Neural cell (in vitro differentiated cells): ENCODE data around the gene AP3B2. TPM values are rescaled to one million over a fixed set of nuclear protein-coding genes. Genes with fewer than 3 reads are reported as not detected.

Experiments
- H2AFZ ChIP-seq: fragments of 200-600, 300-800 bp; sonication (generic), shearing (Covaris generic); 2 replicates; pipeline ENCODE4 v1.6.0; 2014; ENCODE audit warnings: low read depth, mild to moderate bottlenecking, antibody characterized with exemption, low read length, moderate library complexity
- H3F3A ChIP-seq: fragments of 200-600 bp; shearing (Covaris generic); 2 replicates; pipeline ENCODE4 v1.6.1; 2016; ENCODE audit warnings: mild to moderate bottlenecking, moderate library complexity, mixed read lengths, antibody characterized with exemption, low read length; ENCODE audit not compliant: insufficient read depth, poor library complexity, severe bottlenecking
- H3K27ac ChIP-seq: fragments of 200-600, 300-800 bp; sonication (generic), shearing (Covaris generic); 2 replicates; pipeline ENCODE4 v1.5.1; 2014; ENCODE audit warnings: mild to moderate bottlenecking, low read length, moderate library complexity
- H3K27me3 ChIP-seq: fragments of 300-800, 200-600 bp; sonication (generic), shearing (Covaris generic); 2 replicates; pipeline ENCODE4 v1.6.0; 2014; ENCODE audit warnings: mild to moderate bottlenecking, low read depth, low read length, moderate library complexity; ENCODE audit not compliant: insufficient read depth
- H3K36me3 ChIP-seq: fragments of 300-800, 200-600 bp; sonication (generic), shearing (Covaris generic); 2 replicates; pipeline ENCODE4 v1.5.1; 2014; ENCODE audit warnings: mild to moderate bottlenecking, antibody characterized with exemption, low read length, moderate library complexity; ENCODE audit not compliant: insufficient read depth
- H3K4me2 ChIP-seq: fragments of 300-800, 200-600 bp; sonication (generic), shearing (Covaris generic); 2 replicates; pipeline ENCODE4 v1.6.0; 2014; ENCODE audit warnings: mild to moderate bottlenecking, low read length
- H3K4me3 ChIP-seq: fragments of 300-800, 200-600 bp; sonication (generic), shearing (Covaris generic); 2 replicates; pipeline ENCODE4 v1.5.1; 2014; ENCODE audit warnings: mild to moderate bottlenecking, low read length, moderate library complexity
- H3K79me2 ChIP-seq: fragments of 200-600 bp; shearing (Covaris generic); replicated peaks from 2 replicates; pipeline ENCODE4 v1.6.0; 2014; ENCODE audit warnings: mild to moderate bottlenecking, low read length, moderate library complexity; ENCODE audit not compliant: insufficient read depth
- H3K9ac ChIP-seq: fragments of 300-800, 200-600 bp; sonication (generic), shearing (Covaris generic); 2 replicates; pipeline ENCODE4 v1.6.1; 2016; ENCODE audit warnings: mild to moderate bottlenecking, low read length, mixed read lengths
- H3K9me2 ChIP-seq: fragments of 200-600 bp; shearing (Covaris generic); 2 replicates; pipeline ENCODE4 v1.6.1; 2016; ENCODE audit warnings: mild to moderate bottlenecking, low read length, mixed read lengths; ENCODE audit not compliant: insufficient read depth
- H3K9me3 ChIP-seq: fragments of 200-600, 300-800 bp; sonication (generic), shearing (Covaris generic); 2 replicates; pipeline ENCODE4 v1.6.1; 2016; ENCODE audit warnings: mild to moderate bottlenecking, mixed run types, low read length, moderate library complexity, mixed read lengths
- H4K20me1 ChIP-seq: fragments of 200-600 bp; shearing (Covaris generic); 2 replicates; pipeline ENCODE4 v1.6.1; 2016; ENCODE audit warnings: mild to moderate bottlenecking, mixed run types; ENCODE audit not compliant: insufficient read depth
- CTCF ChIP-seq: fragments of 450-650 bp; IDR thresholded peaks from 2 replicates; pipeline ENCODE4 v1.5.1; 2014; ENCODE audit warnings: antibody characterized with exemption, mild to moderate bottlenecking, moderate library complexity; ENCODE audit not compliant: poor library complexity, severe bottlenecking
- EP300 ChIP-seq: fragments of 450-650 bp; conservative IDR thresholded peaks from 2 replicates; pipeline ENCODE4 v1.6.1; 2014; ENCODE audit warnings: antibody characterized with exemption, mild to moderate bottlenecking, moderate library complexity; ENCODE audit not compliant: poor library complexity, severe bottlenecking
- EZH2 ChIP-seq: fragments of 200-600, 300-800 bp; shearing (Covaris generic), sonication (generic); IDR thresholded peaks from 2 replicates; pipeline ENCODE4 v1.6.1; 2014; ENCODE audit warnings: antibody characterized with exemption, low read length, borderline replicate concordance, mild to moderate bottlenecking; ENCODE audit not compliant: insufficient read depth, poor library complexity, severe bottlenecking
- MXI1 ChIP-seq: fragments of 450-650 bp; conservative IDR thresholded peaks from 2 replicates; pipeline ENCODE4 v1.6.1; 2014; ENCODE audit warnings: antibody characterized with exemption, mild to moderate bottlenecking; ENCODE audit not compliant: poor library complexity, severe bottlenecking
- POLR2AphosphoS5 ChIP-seq: IDR thresholded peaks from 2 replicates; pipeline ENCODE4 v1.6.1; 2012
- RAD21 ChIP-seq: fragments of 450-650 bp; conservative IDR thresholded peaks from 2 replicates; pipeline ENCODE4 v1.6.1; 2014; ENCODE audit warnings: antibody characterized with exemption, mild to moderate bottlenecking, moderate library complexity
- SMC3 ChIP-seq: fragments of 450-650 bp; conservative IDR thresholded peaks from 2 replicates; pipeline ENCODE4 v1.6.1; 2014; ENCODE audit warnings: antibody characterized with exemption, mild to moderate bottlenecking, moderate library complexity; ENCODE audit not compliant: poor library complexity
- TAF1 ChIP-seq: IDR thresholded peaks from 2 replicates; pipeline ENCODE4 v1.6.1; 2012; ENCODE audit warnings: low read depth
- polyA plus RNA-seq: library from polyadenylated mRNA; depleted of rRNA; stranded (reverse); fragments of >200 nt; gene quantifications from 2 replicates; pipeline ENCODE4 v1.2.3, GENCODE V29; 2014
- TF ChIP-seq, protein P1 (sequence below): IDR thresholded peaks from 2 replicates; pipeline ENCODE4 v1.6.1; 2012; ENCODE audit warnings: borderline replicate concordance

The AP3B2 gene
- polyA plus RNA-seq, 1 donor from 2014 or later: 81.9 TPM

DNA sequence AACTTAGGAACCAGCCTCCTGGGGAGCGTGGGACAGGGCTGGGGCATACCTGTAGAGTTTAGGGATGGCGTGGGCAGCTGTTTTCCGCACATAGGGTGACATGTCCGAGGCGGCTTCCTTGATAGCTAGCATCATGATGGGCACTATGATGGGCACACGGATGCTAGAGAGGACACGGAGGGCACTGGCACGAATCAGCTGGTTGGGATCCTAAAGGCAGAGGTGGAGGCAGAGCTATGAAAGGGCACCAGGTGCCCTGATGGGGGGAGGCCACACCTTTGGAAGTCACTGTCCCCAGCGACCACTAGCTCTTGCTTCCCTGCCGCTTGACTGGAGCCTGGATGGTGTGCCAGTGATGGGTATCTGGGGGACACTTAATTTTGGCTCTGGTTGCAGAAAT, 28.3 kb downstream of the AP3B2 start:
- TF ChIP-seq, protein P1, sequence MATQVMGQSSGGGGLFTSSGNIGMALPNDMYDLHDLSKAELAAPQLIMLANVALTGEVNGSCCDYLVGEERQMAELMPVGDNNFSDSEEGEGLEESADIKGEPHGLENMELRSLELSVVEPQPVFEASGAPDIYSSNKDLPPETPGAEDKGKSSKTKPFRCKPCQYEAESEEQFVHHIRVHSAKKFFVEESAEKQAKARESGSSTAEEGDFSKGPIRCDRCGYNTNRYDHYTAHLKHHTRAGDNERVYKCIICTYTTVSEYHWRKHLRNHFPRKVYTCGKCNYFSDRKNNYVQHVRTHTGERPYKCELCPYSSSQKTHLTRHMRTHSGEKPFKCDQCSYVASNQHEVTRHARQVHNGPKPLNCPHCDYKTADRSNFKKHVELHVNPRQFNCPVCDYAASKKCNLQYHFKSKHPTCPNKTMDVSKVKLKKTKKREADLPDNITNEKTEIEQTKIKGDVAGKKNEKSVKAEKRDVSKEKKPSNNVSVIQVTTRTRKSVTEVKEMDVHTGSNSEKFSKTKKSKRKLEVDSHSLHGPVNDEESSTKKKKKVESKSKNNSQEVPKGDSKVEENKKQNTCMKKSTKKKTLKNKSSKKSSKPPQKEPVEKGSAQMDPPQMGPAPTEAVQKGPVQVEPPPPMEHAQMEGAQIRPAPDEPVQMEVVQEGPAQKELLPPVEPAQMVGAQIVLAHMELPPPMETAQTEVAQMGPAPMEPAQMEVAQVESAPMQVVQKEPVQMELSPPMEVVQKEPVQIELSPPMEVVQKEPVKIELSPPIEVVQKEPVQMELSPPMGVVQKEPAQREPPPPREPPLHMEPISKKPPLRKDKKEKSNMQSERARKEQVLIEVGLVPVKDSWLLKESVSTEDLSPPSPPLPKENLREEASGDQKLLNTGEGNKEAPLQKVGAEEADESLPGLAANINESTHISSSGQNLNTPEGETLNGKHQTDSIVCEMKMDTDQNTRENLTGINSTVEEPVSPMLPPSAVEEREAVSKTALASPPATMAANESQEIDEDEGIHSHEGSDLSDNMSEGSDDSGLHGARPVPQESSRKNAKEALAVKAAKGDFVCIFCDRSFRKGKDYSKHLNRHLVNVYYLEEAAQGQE: no peak
- TF ChIP-seq CTCF (no peak), MXI1 (no peak), EP300 (no peak), TAF1 (no peak), POLR2AphosphoS5 (no peak), SMC3 (no peak), RAD21 (no peak), EZH2 (no peak)
- Histone ChIP-seq H4K20me1 (no peaks in the 10 kb centered on the region), H3K27me3 (peaks cover 23% of the 10 kb centered on the region), H3F3A (no peaks in the 10 kb centered on the region), H3K79me2 (no peaks in the 10 kb centered on the region), H3K4me3 (no peak overlapping the region), H3K9ac (no peak overlapping the region), H3K36me3 (peaks cover 6% of the 10 kb centered on the region), H3K9me3 (no peaks in the 10 kb centered on the region), H3K9me2 (no peaks in the 10 kb centered on the region), H3K27ac (no peak overlapping the region), H3K4me2 (no peak overlapping the region), H2AFZ (no peak overlapping the region)

DNA sequence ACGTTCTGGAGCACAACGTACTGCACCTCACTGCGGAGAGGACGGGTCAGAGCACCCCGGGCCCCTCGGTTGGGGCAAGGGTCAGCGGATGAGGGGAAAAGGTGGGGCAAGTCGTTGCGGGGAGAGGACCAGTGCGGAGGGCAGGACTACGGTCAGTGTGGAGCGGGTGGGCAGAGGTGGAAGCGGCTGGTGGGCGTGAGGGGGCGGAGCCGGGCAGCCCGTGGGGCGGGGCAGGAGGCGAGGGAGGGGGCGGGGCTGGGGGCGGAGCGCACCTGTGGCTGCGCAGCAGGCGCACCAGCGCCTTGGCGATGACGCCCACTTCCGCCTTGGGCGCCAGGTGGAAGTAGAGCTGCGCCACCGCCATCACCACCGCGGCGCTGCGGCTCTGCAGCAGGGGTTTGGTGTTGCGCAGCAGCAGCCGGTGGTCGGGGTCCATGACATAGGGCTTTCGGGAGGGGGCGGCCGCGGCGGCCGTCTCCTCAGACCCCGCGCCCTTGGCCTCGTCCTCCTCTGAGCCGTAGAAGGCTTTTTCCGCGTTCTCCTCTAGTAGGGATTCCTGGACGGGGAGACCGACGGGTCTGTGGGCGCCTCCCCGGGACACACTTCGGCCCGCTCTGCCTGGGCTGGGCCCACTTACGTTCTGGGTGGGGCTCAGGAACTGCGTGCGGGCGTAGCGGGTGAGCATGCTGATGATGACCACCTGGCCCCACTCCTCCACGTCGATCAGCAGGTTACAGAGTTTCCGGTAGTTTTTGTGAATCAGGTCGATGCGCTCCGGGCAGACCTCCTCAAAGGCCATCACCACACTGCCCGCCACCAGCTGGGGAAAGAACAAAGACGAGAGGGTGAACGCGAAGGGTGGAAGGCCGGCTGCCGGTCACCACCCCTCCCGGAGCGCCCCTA, 29.2 kb downstream of the AP3B2 start:
- Histone ChIP-seq H3K4me3 (peak overlapping the region; percentile 38), H3K27ac (no peak overlapping the region), H3K36me3 (peaks cover 6% of the 10 kb centered on the region), H4K20me1 (no peaks in the 10 kb centered on the region), H3K9me3 (no peaks in the 10 kb centered on the region), H3K79me2 (no peaks in the 10 kb centered on the region), H3K9ac (no peak overlapping the region), H3K27me3 (peaks cover 23% of the 10 kb centered on the region), H3F3A (no peaks in the 10 kb centered on the region), H3K4me2 (no peak overlapping the region), H2AFZ (no peak overlapping the region), H3K9me2 (no peaks in the 10 kb centered on the region)
- TF ChIP-seq CTCF (peak; percentile 14), EP300 (no peak)
